AG08396 (cell line): ENCODE data around the gene CEP170B.
"Not testable (repeated sequence)": the region's sequence is repeated elsewhere in the genome, so short reads cannot be mapped to it uniquely, and the experiment has no call there.

ENCODE experiments used
- DNase-seq: peaks from one replicate; pipeline ENCODE4 v3.0.0; 2012; ENCODE audit warnings: low spot score, mixed read lengths

The CEP170B gene

DNA sequence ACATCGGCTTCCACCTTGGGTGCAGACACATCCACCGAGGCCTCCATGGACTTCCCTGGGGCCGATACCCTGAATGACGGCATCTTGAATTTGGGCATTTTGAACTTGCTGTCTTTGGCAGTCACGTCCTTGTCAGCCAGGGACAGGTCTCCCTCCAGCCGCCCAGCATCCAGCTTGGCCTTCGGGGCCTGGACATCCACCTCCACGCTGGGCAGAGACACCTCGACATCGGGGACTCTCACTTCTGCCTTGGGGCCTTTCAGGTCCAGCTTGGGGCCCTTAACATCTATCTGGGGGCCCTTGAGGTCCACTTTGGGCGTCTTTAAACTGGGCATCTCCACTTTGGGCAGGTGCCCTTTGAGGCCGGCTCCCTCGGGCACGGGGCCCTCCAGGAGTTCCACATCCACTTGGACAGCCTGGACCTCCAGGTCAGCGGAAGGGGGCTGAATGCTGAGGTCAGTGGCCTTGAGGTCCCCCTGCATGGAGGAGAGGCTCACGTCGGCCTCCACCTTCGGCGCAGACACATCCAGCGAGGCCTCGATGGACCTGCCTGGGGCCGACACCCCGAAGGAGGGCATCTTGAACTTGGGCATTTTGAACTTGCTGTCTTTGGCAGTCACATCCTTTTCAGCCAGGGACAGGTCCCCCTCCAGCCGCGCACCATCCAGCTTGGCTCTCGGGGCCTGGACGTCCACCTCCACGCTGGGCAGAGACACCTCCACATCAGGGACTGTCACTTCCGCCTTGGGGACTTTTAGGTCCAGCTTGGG, 79.6 kb downstream of the CEP170B start:
- DNase-seq = not testable (repeated sequence)

DNA sequence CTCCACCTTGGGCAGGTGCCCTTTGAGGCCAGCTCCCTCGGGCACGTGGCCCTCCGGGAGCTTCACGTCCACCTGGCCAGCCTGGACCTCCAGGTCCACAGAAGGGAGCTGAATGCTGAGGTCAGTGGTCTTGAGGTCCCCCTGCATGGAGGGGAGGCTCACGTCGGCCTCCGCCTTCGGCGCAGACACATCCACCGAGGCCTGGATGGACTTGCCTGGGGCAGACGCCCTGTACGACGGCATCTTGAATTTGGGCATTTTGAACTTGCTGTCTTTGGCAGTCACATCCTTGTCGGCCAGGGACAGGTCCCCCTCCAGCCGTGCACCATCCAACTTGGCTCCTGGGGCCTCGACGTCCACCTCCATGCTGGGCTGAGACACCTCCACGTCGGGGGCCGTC, 80.2 kb downstream of the CEP170B start:
- not testable (repeated sequence) for DNase-seq
